H1 (cell line): Measurements from ENCODE around the gene PAFAH1B1. TPM values are rescaled to one million over a fixed set of nuclear protein-coding genes. Genes with fewer than 3 reads are reported as not detected.

Experiments used
- CTCF ChIA-PET: fragments of 300-600 bp; sonication (Branson Sonifier 250); formaldehyde crosslinking; loops from one replicate; lab custom pipeline; 2021; ENCODE audit not compliant: partially characterized antibody; lab: Charles Lee
- POLR2A ChIA-PET: fragments of 300-600 bp; sonication (Branson Sonifier 250); formaldehyde crosslinking; loops from one replicate; lab custom pipeline; 2021; ENCODE audit warnings: inconsistent platforms; ENCODE audit not compliant: partially characterized antibody; lab: Charles Lee
- DNase-seq, 2 experiments: peaks; one replicate each; pipeline versions ENCODE4 v3.0.0 to v3.0.0-alpha.2; 2010 to 2022; ENCODE audit warnings: low spot score in 2 of 2, low read depth in 1 of 2, mixed read lengths in 1 of 2
- FAIRE-seq: peaks from 2 replicates; lab custom pipeline; 2011; peaks lifted over from hg19 to GRCh38; lab: Jason Lieb, UNC
- H2AFZ ChIP-seq: 2 replicates; pipeline ENCODE4 v1.8.1; 2012; ENCODE audit warnings: low read length, inconsistent platforms
- H2AK5ac ChIP-seq: 2 replicates; pipeline ENCODE4 v1.6.1; 2013; ENCODE audit warnings: low read depth, low read length
- H2BK120ac ChIP-seq: replicated peaks from 2 replicates; pipeline ENCODE3; 2013; ENCODE audit warnings: low read depth, low read length, inconsistent platforms
- H2BK12ac ChIP-seq: 2 replicates; pipeline ENCODE4 v1.6.1; 2013; ENCODE audit warnings: low read depth, low read length
- H2BK15ac ChIP-seq: 2 replicates; pipeline ENCODE4 v1.6.1; 2013; ENCODE audit warnings: low read length
- H2BK20ac ChIP-seq: 2 replicates; pipeline ENCODE4 v1.6.1; 2013; ENCODE audit warnings: low read length
- H2BK5ac ChIP-seq: 2 replicates; pipeline ENCODE4 v1.6.1; 2013; ENCODE audit warnings: low read depth, low read length
- H3K14ac ChIP-seq: 2 replicates; pipeline ENCODE4 v1.6.1; 2013; ENCODE audit warnings: inconsistent platforms; ENCODE audit not compliant: insufficient read length
- H3K18ac ChIP-seq: 2 replicates; pipeline ENCODE4 v1.6.1; 2013; ENCODE audit warnings: low read length; ENCODE audit errors: extremely low read depth
- H3K23ac ChIP-seq: 2 replicates; pipeline ENCODE4 v1.6.1; 2013; ENCODE audit warnings: inconsistent platforms; ENCODE audit not compliant: insufficient read length
- H3K23me2 ChIP-seq: 2 replicates; pipeline ENCODE4 v1.6.1; 2013; ENCODE audit warnings: low read depth, low read length
- H3K27ac ChIP-seq: 2 replicates; pipeline ENCODE4 v1.6.1; 2011; ENCODE audit warnings: low read depth, low read length, inconsistent platforms
- H3K27me3 ChIP-seq, 4 experiments: replicated peaks in 1 of 4; 1 replicate in 1 of 4; 2 replicates in 3 of 4; pipeline versions ENCODE4 v1.6.1 to v1.8.1; 2011 to 2013; ENCODE audit warnings: low read length in 3 of 4, mild to moderate bottlenecking in 3 of 4, inconsistent platforms in 2 of 4, mixed read lengths in 2 of 4, moderate library complexity in 1 of 4; ENCODE audit not compliant: control insufficient read depth in 3 of 4, insufficient read depth in 3 of 4; ENCODE audit errors: extremely low read depth in 1 of 4
- H3K36me3 ChIP-seq, 4 experiments: 2 replicates each; pipeline versions ENCODE4 v1.6.1 to v1.8.1; 2011 to 2013; ENCODE audit warnings: mild to moderate bottlenecking in 4 of 4, low read length in 3 of 4, moderate library complexity in 2 of 4, control low read depth in 1 of 4, inconsistent platforms in 1 of 4; ENCODE audit not compliant: insufficient read depth in 4 of 4, control insufficient read depth in 2 of 4
- H3K4ac ChIP-seq: replicated peaks from 2 replicates; pipeline ENCODE3; 2013; ENCODE audit warnings: low read length, low read depth, mixed read lengths, inconsistent platforms; ENCODE audit not compliant: insufficient read length
- H3K4me1 ChIP-seq, 4 experiments: replicated peaks in 1 of 4; 1 replicate in 1 of 4; 2 replicates in 3 of 4; pipeline versions ENCODE4 v1.6.1 to v1.8.1; 2011 to 2013; ENCODE audit warnings: low read length in 3 of 4, inconsistent platforms in 2 of 4, mixed read lengths in 1 of 4; ENCODE audit not compliant: insufficient read depth in 4 of 4, control insufficient read depth in 3 of 4
- H3K4me2 ChIP-seq, 2 experiments: 2 replicates each; pipeline versions ENCODE4 v1.6.1 to v1.8.1; 2011 to 2013; ENCODE audit warnings: low read depth in 2 of 2, low read length in 2 of 2, control low read depth in 1 of 2, inconsistent platforms in 1 of 2, mild to moderate bottlenecking in 1 of 2; ENCODE audit not compliant: insufficient read depth in 1 of 2
- H3K4me3 ChIP-seq, 4 experiments: fragments of 200-600, 300-600 bp in 1 of 4; sonication (generic), shearing (Covaris generic), sonication (Bioruptor Twin) in 1 of 4; 2 replicates each; pipeline versions ENCODE4 v1.5.1 to v1.8.1; 2011 to 2016; ENCODE audit warnings: low read length in 4 of 4, low read depth in 3 of 4, control low read depth in 2 of 4, inconsistent platforms in 2 of 4, mild to moderate bottlenecking in 2 of 4, mixed read lengths in 1 of 4, moderate library complexity in 1 of 4; ENCODE audit not compliant: insufficient read depth in 2 of 4; ENCODE audit errors: extremely low read depth in 1 of 4
- H3K56ac ChIP-seq: replicated peaks from 2 replicates; pipeline ENCODE3; 2013; ENCODE audit warnings: low read depth, mild to moderate bottlenecking, mixed read lengths, low read length, inconsistent platforms; ENCODE audit not compliant: insufficient read length
- H3K79me1 ChIP-seq: 2 replicates; pipeline ENCODE4 v1.6.1; 2013; ENCODE audit warnings: low read depth, low read length, control low read depth
- H3K79me2 ChIP-seq, 2 experiments: 2 replicates each; pipeline versions ENCODE4 v1.6.1 to v1.8.1; 2012 to 2013; ENCODE audit warnings: low read length in 2 of 2, mild to moderate bottlenecking in 2 of 2, inconsistent platforms in 1 of 2; ENCODE audit not compliant: insufficient read depth in 2 of 2, control insufficient read depth in 1 of 2
- H3K9ac ChIP-seq, 4 experiments: replicated peaks in 1 of 4; 1 replicate in 1 of 4; 2 replicates in 3 of 4; pipeline versions ENCODE4 v1.6.1 to v1.8.1; 2011 to 2013; ENCODE audit warnings: low read depth in 3 of 4, low read length in 3 of 4, control low read depth in 2 of 4, mild to moderate bottlenecking in 2 of 4, moderate library complexity in 2 of 4, inconsistent platforms in 1 of 4; ENCODE audit errors: extremely low read depth in 1 of 4
- H3K9me3 ChIP-seq, 2 experiments: 2 replicates each; pipeline versions ENCODE4 v1.6.1 to v1.8.1; 2012 to 2013; ENCODE audit warnings: mild to moderate bottlenecking in 2 of 2, moderate library complexity in 2 of 2, control low read depth in 1 of 2, inconsistent platforms in 1 of 2, low read depth in 1 of 2, low read length in 1 of 2, mixed read lengths in 1 of 2; ENCODE audit not compliant: insufficient read depth in 2 of 2
- H4K20me1 ChIP-seq, 2 experiments: replicated peaks in 1 of 2; 2 replicates each; pipeline versions ENCODE3 to v1.8.1; 2011 to 2013; ENCODE audit warnings: inconsistent platforms in 2 of 2, low read length in 2 of 2, mild to moderate bottlenecking in 1 of 2; ENCODE audit not compliant: insufficient read depth in 2 of 2, control insufficient read depth in 1 of 2
- H4K5ac ChIP-seq: 2 replicates; pipeline ENCODE4 v1.6.1; 2013; ENCODE audit warnings: low read length, low read depth, mixed read lengths, inconsistent platforms; ENCODE audit not compliant: insufficient read length
- H4K8ac ChIP-seq: 2 replicates; pipeline ENCODE4 v1.8.0; 2013; ENCODE audit warnings: mild to moderate bottlenecking, moderate library complexity, low read length, inconsistent platforms; ENCODE audit not compliant: insufficient read depth; ENCODE audit errors: extremely low read depth
- H4K91ac ChIP-seq: replicated peaks from 2 replicates; pipeline ENCODE3; 2013; ENCODE audit warnings: low read length, mixed read lengths, inconsistent platforms; ENCODE audit not compliant: insufficient read length
- CHD1 ChIP-seq: IDR thresholded peaks from 2 replicates; pipeline ENCODE4 v1.6.1; 2012; ENCODE audit warnings: low read depth, low read length, improper control_type of control experiment
- CREB1 ChIP-seq: IDR thresholded peaks from 2 replicates; pipeline ENCODE4 v1.6.1; 2012; ENCODE audit warnings: inconsistent platforms
- EGR1 ChIP-seq: IDR thresholded peaks from 2 replicates; pipeline ENCODE4 v1.6.1; 2011; ENCODE audit warnings: low read depth, low read length, borderline replicate concordance
- HDAC6 ChIP-seq: IDR thresholded peaks from one replicate; pipeline ENCODE4 v1.7.1; 2012; ENCODE audit warnings: low read depth, mild to moderate bottlenecking, inconsistent platforms, low read length, moderate library complexity
- JUND ChIP-seq: IDR thresholded peaks from 2 replicates; pipeline ENCODE4 v1.6.1; 2011; ENCODE audit warnings: mild to moderate bottlenecking, improper control_type of control experiment, low read length
- NANOG ChIP-seq: IDR thresholded peaks from 2 replicates; pipeline ENCODE4 v1.6.1; 2011; ENCODE audit warnings: low read length, low read depth, mild to moderate bottlenecking, inconsistent platforms; ENCODE audit not compliant: insufficient read depth, poor library complexity, severe bottlenecking
- RAD21 ChIP-seq, 2 experiments: IDR thresholded peaks in 1 of 2; conservative IDR thresholded peaks in 1 of 2; 2 replicates each; pipeline ENCODE4 v1.6.1; 2011; ENCODE audit warnings: low read depth in 2 of 2, low read length in 2 of 2, improper control_type of control experiment in 1 of 2, inconsistent platforms in 1 of 2, mild to moderate bottlenecking in 1 of 2, moderate library complexity in 1 of 2
- RFX5 ChIP-seq: IDR thresholded peaks from 2 replicates; pipeline ENCODE4 v1.6.1; 2011; ENCODE audit warnings: low read depth, low read length, improper control_type of control experiment, borderline replicate concordance
- SAP30 ChIP-seq: fragments of 300-600 bp; sonication (generic); IDR thresholded peaks from 2 replicates; pipeline ENCODE4 v1.7.1; 2012; ENCODE audit warnings: low read length, moderate library complexity, mild to moderate bottlenecking, inconsistent platforms; ENCODE audit not compliant: insufficient read depth, insufficient replicate concordance
- SIX5 ChIP-seq: IDR thresholded peaks from 2 replicates; pipeline ENCODE4 v1.6.1; 2011; ENCODE audit warnings: mild to moderate bottlenecking, low read depth, low read length
- SP2 ChIP-seq: IDR thresholded peaks from 2 replicates; pipeline ENCODE4 v1.6.1; 2012; ENCODE audit warnings: mild to moderate bottlenecking, low read length, inconsistent platforms
- SUZ12 ChIP-seq: fragments of 200-600 bp; sonication (generic); IDR thresholded peaks from 2 replicates; pipeline ENCODE4 v1.6.1; 2012; ENCODE audit warnings: mild to moderate bottlenecking, inconsistent platforms, low read length, moderate library complexity, mixed read lengths
- TAF1 ChIP-seq: IDR thresholded peaks from 2 replicates; pipeline ENCODE4 v1.6.1; 2011; ENCODE audit warnings: mild to moderate bottlenecking, low read depth, low read length
- TAF7 ChIP-seq: optimal IDR thresholded peaks from 2 replicates; pipeline ENCODE3; 2011; ENCODE audit warnings: low read depth, mild to moderate bottlenecking, inconsistent platforms, low read length, moderate library complexity, borderline replicate concordance
- ZNF274 ChIP-seq: IDR thresholded peaks from 2 replicates; pipeline ENCODE4 v1.7.0; 2012; ENCODE audit warnings: low read length, borderline replicate concordance; ENCODE audit errors: extremely low read depth
- WGBS, 2 experiments: shearing (Covaris generic) in 1 of 2; methylation state at CpG; one replicate each; pipeline versions ENCODE4 v1.1.6 to v1.1.7; 2013 to 2015; ENCODE audit warnings: low lambda C conversion rate in 2 of 2, mixed read lengths in 2 of 2, inconsistent platforms in 1 of 2, low coverage in 1 of 2, missing lambda C conversion rate in 1 of 2; ENCODE audit not compliant: insufficient replicate concordance in 2 of 2, insufficient coverage in 1 of 2, insufficient read length in 1 of 2; ENCODE audit errors: extremely low coverage in 1 of 2, missing lambda C conversion rate in 1 of 2; 5-methylcytosine and 5-hydroxymethylcytosine counted together
- polyA plus RNA-seq, 7 experiments: library from polyadenylated mRNA; depleted of rRNA in 3 of 7; stranded (reverse) in 5 of 7; unstranded in 2 of 7; fragments of >200 nt in 5 of 7; fragments of 200-250 nt in 2 of 7; gene quantifications; 1 replicate in 5 of 7; 2 replicates in 1 of 7; 4 replicates in 1 of 7; pipeline versions ENCODE4 v1.2.1 to v1.2.3, GENCODE V29; 2011 to 2013; ENCODE audit warnings: missing spikeins in 2 of 7, mixed read lengths in 2 of 7
- total RNA-seq: library from RNA; stranded (reverse); fragmentation: NEBNext Ultra II Directional; extraction: Animal tissue kit (Norgen Biotek cat#: 25700); gene quantifications from 2 replicates; pipeline ENCODE4 v1.2.1, GENCODE V29; 2021

PAFAH1B1 gene
- total and polyA plus RNA-seq, 2 of the 8 experiments (the other 6 are each of a cell fraction or from before 2014, with no cell fraction given) = 42.0 to 152 TPM

DNA sequence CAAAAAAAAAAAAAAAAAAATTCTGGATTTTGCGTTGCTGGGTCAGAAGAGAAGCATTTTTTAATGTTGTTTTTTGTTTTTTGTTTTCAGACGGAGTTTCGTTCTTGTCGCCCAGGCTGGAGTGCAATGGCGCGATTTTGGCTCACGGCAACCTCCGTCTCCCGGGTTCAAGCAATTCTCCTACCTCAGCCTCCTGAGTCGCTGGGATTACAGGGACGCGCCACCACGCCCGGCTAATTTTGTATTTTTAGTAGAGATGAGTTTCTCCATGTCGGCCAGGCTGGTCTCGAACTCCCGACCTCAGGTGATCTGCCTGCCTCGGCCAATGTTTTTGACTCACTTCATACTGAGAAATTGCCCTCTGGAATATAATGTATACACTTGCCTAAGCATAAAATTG lies 11.0 kb upstream of the PAFAH1B1 start:
- FAIRE-seq (no peak), DNase-seq (no peak)
- H3K4me1 ChIP-seq = peaks cover 0 to 3% (median 2%) of the 10 kb centered on the region in 4 experiments; a peak in 3 of 7 replicates
- H2BK15ac ChIP-seq = no peak overlapping the region
- H3K4me3 ChIP-seq = no peak overlapping the region
- no peaks in the 10 kb centered on the region for H3K79me1 ChIP-seq
- H4K8ac ChIP-seq = no peak overlapping the region
- H3K27me3 ChIP-seq = no peaks in the 10 kb centered on the region
- H3K23me2 ChIP-seq = no peaks in the 10 kb centered on the region
- H3K79me2 ChIP-seq = no peaks in the 10 kb centered on the region
- no peaks in the 10 kb centered on the region for H3K36me3 ChIP-seq
- H3K23ac ChIP-seq = no peak overlapping the region
- no peaks in the 10 kb centered on the region for H3K9me3 ChIP-seq
- H4K20me1 ChIP-seq = no peaks in the 10 kb centered on the region
- H2AK5ac ChIP-seq = no peak overlapping the region
- no peak overlapping the region for H4K91ac ChIP-seq
- ChIA-PET POLR2A (interaction anchor here (0.6 kb wide), 1 partner anchor 31 kb away, joined by 3 read pairs; no protein-coding TSS in a partner anchor), CTCF (no interaction called here)
- H3K4ac ChIP-seq = no peak overlapping the region
- no peak overlapping the region for H3K27ac ChIP-seq
- H2BK120ac ChIP-seq = no peak overlapping the region
- H3K14ac ChIP-seq = no peak overlapping the region
- H2BK20ac ChIP-seq = no peak overlapping the region
- no peak overlapping the region for H2AFZ ChIP-seq
- H3K4me2 ChIP-seq = no peak overlapping the region
- no peak overlapping the region for H3K56ac ChIP-seq
- no peak overlapping the region for H3K9ac ChIP-seq
- no peak overlapping the region for H2BK12ac ChIP-seq
- H2BK5ac ChIP-seq = no peak overlapping the region
- no peak overlapping the region for H3K18ac ChIP-seq
- WGBS, 2 experiments = 96% methylated on average over 18 of the region's 18 CpGs; no CpG with 5 or more reads in 1 of the 2 experiments
- H4K5ac ChIP-seq = no peak overlapping the region
- no peak for TF ChIP-seq NANOG
- TF ChIP-seq CHD1 = no peak
- no peak for TF ChIP-seq SUZ12
- TF ChIP-seq TAF1 = no peak
- no peak for TF ChIP-seq JUND
- TF ChIP-seq SIX5 = no peak
- no peak for TF ChIP-seq HDAC6
- no peak for TF ChIP-seq SP2
- no peak for TF ChIP-seq ZNF274
- TF ChIP-seq SAP30 = no peak
- TF ChIP-seq RAD21 (IDR thresholded peaks at IDR 0.05 in 1 of 2, conservative IDR thresholded peaks at IDR 0.05 in 1 of 2; ENCODE audit: low read depth in 2 of 2, low read length in 2 of 2) = no peak
- TF ChIP-seq EGR1 = no peak
- no peak for TF ChIP-seq TAF7
- no peak for TF ChIP-seq RFX5
- no peak for TF ChIP-seq CREB1
